AML-193 (cell line): Measurements from ENCODE around the gene DDTL.

Source experiments
- DNase-seq, 2 experiments: peaks; one replicate each; lab custom pipeline; 2025; lab: John Stamatoyannopoulos, UW

The DDTL gene

GRCh38 chr22:24006207-24006913 is 39.7 kb downstream of the DDTL start:
- DNase-seq = no peak

- no peak for DNase-seq
Observed at GRCh38 chr22:24006914-24007214, 40.2 kb downstream of the DDTL start.

DNA sequence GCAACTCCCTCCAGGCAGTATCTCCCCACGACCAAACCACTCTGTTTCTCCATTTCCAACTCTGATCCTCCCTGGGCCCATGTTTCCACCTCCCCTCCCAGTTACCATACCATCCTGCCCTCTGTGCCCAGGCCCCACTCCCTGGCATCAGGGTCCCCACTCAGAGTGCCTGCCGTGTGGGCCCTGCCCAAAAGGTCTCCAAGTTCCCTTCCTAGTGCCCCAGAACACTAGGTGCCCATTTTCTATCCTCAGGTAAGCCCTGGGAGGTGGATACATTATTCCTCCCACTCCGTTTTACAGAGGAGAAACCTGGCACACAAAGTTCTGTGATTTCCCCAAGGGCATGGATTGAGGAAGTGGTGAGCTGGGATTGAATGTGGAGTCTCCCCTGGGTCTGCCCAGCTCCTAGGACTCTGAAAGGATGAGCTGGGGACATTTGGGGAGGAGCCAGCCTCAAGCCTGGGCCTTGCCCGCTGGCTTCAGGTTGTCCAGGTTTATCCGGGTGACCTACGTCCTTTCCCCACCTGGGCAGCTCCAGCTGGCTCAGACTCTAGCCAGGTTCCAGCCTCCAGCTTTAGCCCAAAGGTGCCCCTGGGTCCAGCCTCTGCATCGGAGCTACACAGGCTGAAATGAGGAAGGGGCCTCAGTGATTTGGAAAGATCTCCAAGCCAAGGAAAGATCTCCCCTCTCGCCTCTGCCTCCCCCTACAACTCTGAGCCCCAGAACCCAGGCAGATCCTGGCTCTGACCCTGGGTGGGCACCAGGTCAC is 40.7 kb downstream of the DDTL start:
- no peak for DNase-seq

DNA sequence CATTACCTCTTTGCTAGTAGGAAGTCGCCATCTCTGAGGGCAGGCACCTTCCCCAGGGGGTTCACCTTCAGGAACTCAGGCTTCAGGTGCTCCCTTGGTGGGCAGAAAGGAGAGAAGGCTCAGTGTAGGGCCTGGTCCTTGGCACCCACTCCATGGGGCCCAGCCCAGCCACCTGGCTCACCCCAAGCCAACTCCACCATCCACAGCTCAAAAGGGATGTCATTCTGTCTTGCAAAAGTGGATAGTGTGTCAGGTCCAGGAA is 41.3 kb downstream of the DDTL start:
- no peak for DNase-seq

DNA sequence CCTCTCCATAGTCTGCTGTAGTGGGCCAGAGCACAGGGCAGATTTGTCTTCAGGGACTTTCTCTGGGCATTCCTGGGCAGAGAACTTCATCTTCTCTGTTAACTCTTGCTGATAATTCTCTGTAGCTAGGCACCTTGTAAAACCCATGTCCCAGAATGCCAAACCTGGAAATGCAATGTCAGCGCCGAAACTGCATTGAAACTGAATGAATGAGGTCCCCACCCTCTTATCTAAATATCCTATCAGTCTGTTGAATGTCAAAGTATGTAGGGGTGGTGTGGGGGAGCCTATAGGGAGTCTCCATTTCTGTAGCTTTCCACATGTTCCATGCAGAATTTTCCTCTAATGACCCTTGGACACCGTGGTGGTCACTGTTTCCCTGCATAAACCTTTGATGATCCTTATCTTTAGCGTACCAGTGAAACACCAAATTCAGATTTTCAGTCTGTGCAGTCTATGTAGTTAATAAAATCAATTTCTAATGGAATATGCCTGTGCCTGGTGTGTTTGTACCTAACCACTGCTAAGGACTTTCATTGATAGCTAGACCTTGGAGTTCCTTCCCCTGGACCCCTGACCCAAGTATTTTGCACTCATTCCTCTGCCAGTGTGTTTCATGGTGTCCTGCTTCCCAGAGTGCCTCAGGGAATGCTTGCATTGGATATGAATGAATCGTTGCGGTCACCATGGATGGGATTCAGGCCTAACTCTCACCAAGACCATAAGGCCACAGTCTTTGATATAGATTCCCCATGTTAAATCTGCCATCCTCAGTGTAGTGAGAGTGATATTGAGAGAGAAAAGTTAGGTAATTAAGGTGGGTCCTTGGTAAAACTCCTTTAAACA is 41.9 kb downstream of the DDTL start:
- DNase-seq = no peak

DNA sequence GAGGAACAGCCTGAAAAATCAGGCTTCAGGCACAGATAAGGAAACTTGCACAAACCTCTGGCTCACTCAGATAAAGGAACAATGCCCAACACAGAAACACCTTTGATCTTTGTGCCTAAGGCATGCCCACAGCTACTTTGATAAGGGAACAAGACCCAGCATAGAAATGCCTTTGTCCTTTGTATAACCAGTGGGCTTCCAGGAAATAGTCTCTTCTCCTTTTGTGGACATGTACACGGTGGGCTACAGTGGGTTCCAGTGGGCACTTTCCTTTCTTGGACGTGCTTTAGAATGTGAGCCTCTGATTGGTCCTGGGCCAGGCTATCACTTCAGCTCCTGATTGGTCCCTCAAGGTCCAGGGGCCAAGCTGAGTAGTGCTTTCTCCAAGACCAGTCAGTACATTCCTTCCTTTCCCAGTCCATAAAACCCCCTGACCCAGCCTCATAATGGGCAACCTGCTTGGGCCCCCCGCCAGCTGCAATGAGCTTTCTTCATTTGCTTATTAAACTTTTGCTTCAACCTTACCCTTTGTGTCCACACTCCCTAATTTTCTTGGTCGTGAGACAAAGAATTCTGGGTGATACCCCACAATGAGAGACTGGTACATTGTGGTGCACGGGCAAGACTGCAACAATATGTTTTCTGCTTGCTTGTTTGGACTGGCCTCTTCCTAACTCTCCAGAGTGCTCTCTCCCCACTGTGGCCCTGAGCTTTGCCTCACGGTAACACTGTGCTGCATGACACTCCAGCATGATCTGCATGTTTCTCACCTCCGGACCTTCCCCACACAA is 42.7 kb downstream of the DDTL start:
- no peak for DNase-seq

DNA sequence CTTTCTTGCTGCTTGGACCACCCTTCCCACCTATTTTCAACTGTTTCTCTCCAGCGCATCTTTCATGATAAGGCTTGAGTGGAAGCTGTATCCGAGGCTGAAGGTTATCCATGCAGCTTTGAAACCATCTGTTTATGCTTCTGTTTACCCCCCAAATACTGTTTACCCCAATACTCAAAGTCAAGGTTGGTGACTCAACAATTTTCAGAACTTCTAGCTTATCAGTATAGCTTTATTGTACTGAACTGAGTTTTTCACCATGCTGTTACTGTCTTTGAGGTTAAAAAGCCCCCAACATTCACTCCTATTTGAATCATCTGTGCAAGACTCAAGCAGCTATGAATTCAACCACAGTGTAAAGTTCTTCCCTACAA is 43.3 kb downstream of the DDTL start:
- DNase-seq = no peak

- peak in 1 of 2 experiments; percentile 36 for DNase-seq
Observed at GRCh38 chr22:24011735-24012068, 45.0 kb downstream of the DDTL start.

- no peak for DNase-seq
Observed at GRCh38 chr22:24016156-24016555, 49.5 kb downstream of the DDTL start.

GRCh38 chr22:24021304-24021703 is 54.6 kb downstream of the DDTL start:
- no peak for DNase-seq
